Suprapubic skin (tissue), 4 donors: Measurements from ENCODE around the gene PCDHA11.

Source experiments
- CTCF ChIP-seq, 2 donors: fragments of 200-600 bp in 1 of 2; fragments of 450-650 bp in 1 of 2; sonication (generic) in 1 of 2; IDR thresholded peaks; one replicate each; pipeline ENCODE4 v1.5.1; 2016 to 2019; ENCODE audit warnings: antibody characterized with exemption in 2 of 2, mild to moderate bottlenecking in 1 of 2, moderate library complexity in 1 of 2
- POLR2A ChIP-seq, 2 donors: fragments of 450-650 bp; IDR thresholded peaks; one replicate each; pipeline ENCODE4 v1.6.1; 2017; ENCODE audit warnings: antibody characterized with exemption in 2 of 2, mild to moderate bottlenecking in 2 of 2, moderate library complexity in 2 of 2
- POLR2AphosphoS5 ChIP-seq, 3 donors: sonication (generic); formaldehyde crosslinking; IDR thresholded peaks; one replicate each; pipeline ENCODE4 v1.6.1; 2017; ENCODE audit warnings: antibody characterized with exemption in 3 of 3

- TF ChIP-seq POLR2A (IDR thresholded peaks at IDR 0.05), result no peak
- no peak for TF ChIP-seq CTCF (IDR thresholded peaks at IDR 0.05)
- TF ChIP-seq POLR2AphosphoS5 (IDR thresholded peaks at IDR 0.05), result no peak
Observed at GRCh38 chr5:140916325-140916724, 47.6 kb downstream of the PCDHA11 start.
